A549 (cell line): ENCODE measurements around the gene RNF166.

Source experiments
- CTCF ChIP-seq: fragments of >200 bp; sonication (Bioruptor Twin); formaldehyde crosslinking; IDR thresholded peaks from 3 replicates; pipeline ENCODE4 v1.5.1; 2016
- ESRRA ChIP-seq: fragments of 150-350 bp; IDR thresholded peaks from 2 replicates; pipeline ENCODE4 v1.6.1; 2014; ENCODE audit warnings: mild to moderate bottlenecking, low read length, borderline replicate concordance
- HDAC2 ChIP-seq: fragments of 200-600 bp; sonication (generic); IDR thresholded peaks from 2 replicates; pipeline ENCODE4 v1.6.1; 2016
- KDM1A ChIP-seq: fragments of 200-600 bp; sonication (generic); IDR thresholded peaks from 2 replicates; pipeline ENCODE4 v1.6.1; 2016; ENCODE audit warnings: low read depth, mild to moderate bottlenecking
- POLR2A ChIP-seq: IDR thresholded peaks from 2 replicates; pipeline ENCODE4 v1.6.1; 2012; ENCODE audit warnings: mild to moderate bottlenecking, low read length
- POLR2AphosphoS2 ChIP-seq: conservative IDR thresholded peaks from 2 replicates; pipeline ENCODE4 v1.6.1; 2012; ENCODE audit warnings: low read length, improper control_type of control experiment, inconsistent platforms
- TFCP2L1 ChIP-seq: fragments of 250-450 bp; sonication (Bioruptor Pico); IDR thresholded peaks from 2 replicates; pipeline ENCODE4 v1.5.0; 2021; ENCODE audit warnings: mild to moderate bottlenecking

- no peak for TF ChIP-seq POLR2A
- no peak for TF ChIP-seq CTCF
- no peak for TF ChIP-seq KDM1A
- no peak for TF ChIP-seq ESRRA
- no peak for TF ChIP-seq HDAC2
- no peak for TF ChIP-seq POLR2AphosphoS2
- TF ChIP-seq TFCP2L1 (CRISPR knock-in tag) = no peak
Observed at GRCh38 chr16:88655053-88655732, 51.0 kb downstream of the RNF166 start.
